NCI-H510A treated with DMSO at 0.1 percent for 48 hours (cell line): ENCODE data around the gene PGLYRP3.

ENCODE experiments used
- DNase-seq: peaks from one replicate; lab custom pipeline; 2025; lab: John Stamatoyannopoulos, UW

Gene PGLYRP3

GRCh38 chr1:153312570-153313186 lies at the start of gene PGLYRP3:
TSS of gene PGLYRP3 (minus strand) at chr1:153312952. CDS start at chr1:153310665, 2,287 bp downstream.
- DNase-seq, result no peak

- DNase-seq, result no peak
Observed at GRCh38 chr1:153362187-153362775, 49.5 kb upstream of the PGLYRP3 start.

GRCh38 chr1:153361480-153362109 lies 48.8 kb upstream of the PGLYRP3 start:
- no peak for DNase-seq

- no peak for DNase-seq
Observed at GRCh38 chr1:153360592-153361479, 48.1 kb upstream of the PGLYRP3 start.

- DNase-seq, result no peak
Observed at GRCh38 chr1:153360190-153360589, 47.4 kb upstream of the PGLYRP3 start.

- DNase-seq, result no peak
Observed at GRCh38 chr1:153359241-153359640, 46.5 kb upstream of the PGLYRP3 start.

- no peak for DNase-seq
Observed at GRCh38 chr1:153358691-153358975, 45.9 kb upstream of the PGLYRP3 start.

- DNase-seq, result no peak
Observed at GRCh38 chr1:153357853-153358690, 45.3 kb upstream of the PGLYRP3 start, which contains the start of gene S100A9. TSS of gene S100A9 (plus strand) at chr1:153357854. CDS start at chr1:153358284, 430 bp downstream.

- no peak for DNase-seq
Observed at GRCh38 chr1:153357076-153357852, 44.5 kb upstream of the PGLYRP3 start.

- DNase-seq, result no peak
Observed at GRCh38 chr1:153356392-153357075, 43.8 kb upstream of the PGLYRP3 start.

- DNase-seq, result peak; percentile 29
Observed at GRCh38 chr1:153355445-153356071, 42.8 kb upstream of the PGLYRP3 start.

- no peak for DNase-seq
Observed at GRCh38 chr1:153354515-153355193, 41.9 kb upstream of the PGLYRP3 start.

- DNase-seq, result peak; percentile 5
Observed at GRCh38 chr1:153353226-153353947, 40.6 kb upstream of the PGLYRP3 start.

GRCh38 chr1:153352523-153352922 lies 39.8 kb upstream of the PGLYRP3 start:
- DNase-seq, result peak; percentile 68

GRCh38 chr1:153350321-153350957 lies 37.7 kb upstream of the PGLYRP3 start:
- no peak for DNase-seq

GRCh38 chr1:153349363-153350320 lies 36.9 kb upstream of the PGLYRP3 start:
- no peak for DNase-seq
